Uterine smooth muscle cell (primary cell): ENCODE measurements around the gene PTH. TPM values are rescaled to one million over a fixed set of nuclear protein-coding genes. Genes with fewer than 3 reads are reported as not detected.

Source experiments
- total RNA-seq: library from RNA; depleted of rRNA; stranded (reverse); fragments of >200 nt; gene quantifications from 2 replicates; pipeline ENCODE4 v1.2.3, GENCODE V29; 2014

PTH gene
- total RNA-seq = not detected in 2 replicates

DNA sequence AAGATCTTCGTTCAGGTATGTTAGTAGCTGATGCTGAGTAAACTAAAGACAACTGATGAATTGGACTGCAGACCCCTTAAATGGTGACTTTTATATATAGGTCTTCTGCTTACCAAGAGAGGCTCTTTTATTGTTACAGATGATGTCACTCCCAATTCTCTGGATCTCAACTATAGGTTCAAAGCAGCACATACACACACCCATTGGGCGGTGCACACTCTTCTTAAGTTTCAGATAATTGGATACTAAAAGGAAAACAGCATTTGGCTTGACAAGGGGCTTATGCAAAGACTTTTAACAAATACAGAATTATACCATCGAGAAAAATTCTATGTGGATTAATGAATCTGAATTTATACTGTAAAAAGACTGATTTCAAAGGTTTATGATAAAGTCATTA is at the start of gene PTH:
PTH (minus strand) TSS at position 69 of the 400 bp plus-strand sequence. CDS start 3,142 bp downstream, outside the sequence.

DNA sequence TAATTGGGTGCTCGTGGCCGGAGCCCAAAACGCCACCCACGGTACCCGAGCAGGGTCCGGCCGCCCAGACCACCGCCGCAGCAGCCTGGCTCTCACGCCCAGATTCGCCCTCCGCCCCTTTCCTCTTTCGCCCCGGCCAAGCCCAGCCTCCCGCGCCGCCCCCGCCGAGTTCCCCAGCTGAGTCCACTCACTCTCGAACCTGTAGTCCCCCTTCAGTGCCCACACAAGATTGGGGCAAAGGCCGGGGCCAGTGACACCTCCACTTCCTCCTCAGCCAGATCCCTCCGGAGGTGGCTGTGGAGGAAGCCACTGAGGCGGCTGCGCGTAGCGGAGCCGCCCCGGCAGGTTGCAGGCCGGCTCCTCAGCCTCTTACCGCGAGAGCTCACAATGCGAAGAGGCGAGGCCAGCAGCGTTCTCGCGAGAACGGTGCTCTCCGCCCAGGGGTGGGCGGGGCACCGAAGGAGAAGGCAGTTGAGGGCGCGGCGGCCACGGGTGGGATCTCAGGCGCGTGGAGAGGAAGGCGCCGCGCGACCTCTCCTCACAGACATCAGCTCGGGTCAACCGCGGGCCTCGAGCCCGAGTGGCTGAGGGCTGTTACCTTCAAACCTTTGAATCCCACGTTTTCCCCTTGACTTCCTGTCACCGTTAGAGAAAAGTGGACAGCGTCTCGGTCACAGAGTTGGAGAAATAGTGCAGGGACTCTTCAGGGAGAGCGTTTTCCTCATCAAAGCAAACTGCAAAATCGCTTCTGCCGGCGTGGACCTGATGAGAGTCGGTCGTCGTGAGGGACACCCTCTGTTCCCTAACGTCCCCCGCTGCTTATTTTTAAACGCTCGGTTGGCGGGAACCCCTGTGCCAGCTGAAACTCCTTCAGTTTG is 32.7 kb downstream of the PTH start, which contains the start of gene BTBD10:
BTBD10 (minus strand) TSS at position 322 of the 878 bp plus-strand sequence. CDS start 18,098 bp downstream, outside the sequence.

Other genes with a start within 250 kb of the PTH start
- 3.7 and 6.4 TPM in 2 replicates for gene BMAL1, start 218.2 kb downstream of the PTH start, total RNA-seq
- gene BTBD10, start 32.8 kb downstream of the PTH start, total RNA-seq = 72.4 and 84.1 TPM in 2 replicates
- 73.1 and 85.1 TPM in 2 replicates for gene FAR1, start 172.7 kb upstream of the PTH start, total RNA-seq